OCI-LY7 (cell line): ENCODE measurements around the gene SP1. TPM values are rescaled to one million over a fixed set of nuclear protein-coding genes. Genes with fewer than 3 reads are reported as not detected.
"Not testable (repeated sequence)": the region's sequence is repeated elsewhere in the genome, so short reads cannot be mapped to it uniquely, and the experiment has no call there.

Source experiments
- BruUV-seq: library from RNA; stranded (reverse); fragments of 400-500 nt; replicated peaks from 2 replicates; lab custom pipeline; 2021; lab: Mats Ljungman, UMichigan
- CTCF ChIA-PET: fragments of 300-600 bp; sonication (Branson Sonifier 250); formaldehyde crosslinking; loops from one replicate; lab custom pipeline; 2022; ENCODE audit warnings: antibody characterized with exemption; ENCODE audit not compliant: unreplicated experiment; lab: Charles Lee
- POLR2A ChIA-PET: fragments of 300-600 bp; sonication (Branson Sonifier 250); formaldehyde crosslinking; loops from one replicate; lab custom pipeline; 2022; ENCODE audit warnings: antibody characterized with exemption; lab: Charles Lee
- DNase-seq: peaks from one replicate; pipeline ENCODE4 v3.0.0-alpha.2; 2015; ENCODE audit warnings: low spot score
- H2AFZ ChIP-seq: fragments of 200-600 bp; sonication (generic), shearing (Covaris generic); 2 replicates; pipeline ENCODE4 v1.6.1; 2014; ENCODE audit warnings: mild to moderate bottlenecking, antibody characterized with exemption, low read length, moderate library complexity
- H3K27ac ChIP-seq: fragments of 200-600 bp; sonication (generic); 2 replicates; pipeline ENCODE4 v1.5.1; 2014; ENCODE audit warnings: mixed run types, low read depth, mild to moderate bottlenecking, moderate library complexity, low read length, inconsistent platforms; ENCODE audit not compliant: poor library complexity, severe bottlenecking
- H3K36me3 ChIP-seq: fragments of 200-600 bp; sonication (generic); 2 replicates; pipeline ENCODE4 v1.6.1; 2014; ENCODE audit warnings: mild to moderate bottlenecking, antibody characterized with exemption, low read length, moderate library complexity, mixed read lengths; ENCODE audit not compliant: insufficient read depth
- H3K4me1 ChIP-seq: fragments of 200-600 bp; sonication (generic); 2 replicates; pipeline ENCODE4 v1.5.1; 2014; ENCODE audit warnings: mild to moderate bottlenecking, low read length; ENCODE audit not compliant: insufficient read depth, poor library complexity, severe bottlenecking
- H3K4me2 ChIP-seq: fragments of 200-600 bp; sonication (generic); 2 replicates; pipeline ENCODE4 v1.6.1; 2014; ENCODE audit warnings: mild to moderate bottlenecking, low read length
- H3K4me3 ChIP-seq: fragments of 200-600 bp; sonication (generic); 2 replicates; pipeline ENCODE4 v1.5.1; 2014; ENCODE audit warnings: mild to moderate bottlenecking, low read depth, low read length; ENCODE audit not compliant: poor library complexity, severe bottlenecking
- H3K79me2 ChIP-seq: fragments of 200-600 bp; sonication (generic); 2 replicates; pipeline ENCODE4 v1.6.1; 2016; ENCODE audit warnings: low read depth, mild to moderate bottlenecking, low read length, moderate library complexity, mixed read lengths; ENCODE audit not compliant: insufficient read depth
- H3K9me2 ChIP-seq: fragments of 200-600 bp; sonication (generic); 2 replicates; pipeline ENCODE4 v1.6.1; 2016; ENCODE audit warnings: mild to moderate bottlenecking, low read length, mixed read lengths; ENCODE audit not compliant: insufficient read depth
- H3K9me3 ChIP-seq: fragments of 200-600 bp; sonication (generic); 2 replicates; pipeline ENCODE4 v1.6.1; 2014; ENCODE audit warnings: mild to moderate bottlenecking, mixed run types, low read length, mixed read lengths
- H4K20me1 ChIP-seq: fragments of 200-600 bp; sonication (generic); 2 replicates; pipeline ENCODE4 v1.6.1; 2014; ENCODE audit warnings: mild to moderate bottlenecking, antibody characterized with exemption, low read length, moderate library complexity, mixed read lengths; ENCODE audit not compliant: insufficient read depth
- CTCF ChIP-seq: fragments of 200-600 bp; sonication (generic); conservative IDR thresholded peaks from 2 replicates; pipeline ENCODE4 v1.5.1; 2014; ENCODE audit warnings: mild to moderate bottlenecking, antibody characterized with exemption, low read length, moderate library complexity, mixed read lengths
- EZH2phosphoT487 ChIP-seq: fragments of 200-600 bp; sonication (generic); IDR thresholded peaks from 2 replicates; pipeline ENCODE4 v1.6.1; 2018; ENCODE audit warnings: low read depth, borderline replicate concordance, mild to moderate bottlenecking, mixed run types, antibody characterized with exemption, low read length, moderate library complexity, mixed read lengths
- intact Hi-C: fragments of 100-400 bp; cut with micrococcal nuclease; formaldehyde crosslinking; loops from one replicate; pipeline ENCODE4 v1.10.0; 2022; ENCODE audit not compliant: unreplicated experiment
- total RNA-seq, 2 experiments: library from RNA; depleted of rRNA in 1 of 2; stranded (reverse); fragments of >200 nt in 1 of 2; shearing (Covaris generic) in 1 of 2; gene quantifications; 2 replicates each; pipeline ENCODE4 v1.2.3, GENCODE V29; 2014 to 2022

SP1 gene
- total RNA-seq, 2 experiments from 2014 or later = 58.9 to 83.9 TPM

- TF ChIP-seq CTCF (no peak), EZH2phosphoT487 (no peak)
- H3K9me3 ChIP-seq = no peaks in the 10 kb centered on the region
- H3K36me3 ChIP-seq = peaks cover 12% of the 10 kb centered on the region
- intact Hi-C loops = no loop called here
- BruUV-seq = no TSS peak
- H3K4me1 ChIP-seq = peaks cover 4% of the 10 kb centered on the region
- POLR2A ChIA-PET = interaction anchor here (0.6 to 1.1 kb wide), 2 partner anchors 102 to 316 kb away, joined by 3 to 5 read pairs; no protein-coding TSS in a partner anchor
- no peak overlapping the region for H3K4me3 ChIP-seq
- no peak overlapping the region for H3K27ac ChIP-seq
- no peak for DNase-seq
- no peaks in the 10 kb centered on the region for H3K9me2 ChIP-seq
- no peaks in the 10 kb centered on the region for H3K79me2 ChIP-seq
- CTCF ChIA-PET = no interaction called here
- H2AFZ ChIP-seq = no peak overlapping the region
- no peaks in the 10 kb centered on the region for H4K20me1 ChIP-seq
- H3K4me2 ChIP-seq = no peak overlapping the region
These were observed 38.2 kb downstream of the SP1 start for GRCh38 chr12:53418221-53418620.

- Histone ChIP-seq H4K20me1 (no peaks in the 10 kb centered on the region), H3K27ac (no peak overlapping the region), H2AFZ (no peak overlapping the region), H3K9me2 (no peaks in the 10 kb centered on the region), H3K4me3 (no peak overlapping the region), H3K79me2 (no peaks in the 10 kb centered on the region), H3K9me3 (no peaks in the 10 kb centered on the region), H3K36me3 (no peaks in the 10 kb centered on the region), H3K4me1 (peaks cover 4% of the 10 kb centered on the region), H3K4me2 (no peak overlapping the region)
- no peak for DNase-seq
- ChIA-PET CTCF (no interaction called here), POLR2A (interaction anchor here (1.0 kb wide), 1 partner anchor 20 kb away, joined by 3 read pairs; no protein-coding TSS in a partner anchor)
- TF ChIP-seq EZH2phosphoT487 = no peak
- TF ChIP-seq CTCF = no peak
- BruUV-seq = no TSS peak
- intact Hi-C loops = loop anchor here (5.0 kb wide), 1 partner anchor 88 kb away; the partner anchor contains the start of gene NPFF
These were observed 39.8 kb downstream of the SP1 start for GRCh38 chr12:53419756-53420155.

- H3K4me2 ChIP-seq, H3K9me3 ChIP-seq, H3K36me3 ChIP-seq, H4K20me1 ChIP-seq, DNase-seq, BruUV-seq, H2AFZ ChIP-seq, H3K4me1 ChIP-seq, H3K9me2 ChIP-seq, H3K27ac ChIP-seq, H3K79me2 ChIP-seq, H3K4me3 ChIP-seq: not testable (repeated sequence)
- POLR2A ChIA-PET = interaction anchor here (0.7 to 1.0 kb wide), 2 partner anchors 15 to 95 kb away, joined by 3 to 4 read pairs; no protein-coding TSS in a partner anchor
- CTCF ChIA-PET = interaction anchor here (1.0 to 1.4 kb wide), 2 partner anchors 19 to 70 kb away, joined by 4 to 11 read pairs; no protein-coding TSS in a partner anchor
- intact Hi-C loops = loop anchor here (5.0 kb wide), 1 partner anchor 85 kb away; the partner anchor contains the start of gene NPFF
These were observed 42.3 kb downstream of the SP1 start for GRCh38 chr12:53422247-53422646.
